Limb (tissue), 2 donors: ENCODE measurements around the gene PLAAT3.
A peak's percentile ranks its signal among the peaks of the same experiment; 100 is the strongest.
"Not testable (repeated sequence)": the region's sequence is repeated elsewhere in the genome, so short reads cannot be mapped to it uniquely, and the experiment has no call there.

Source experiments
- DNase-seq, 2 donors: peaks; one replicate each; pipeline ENCODE4 v3.0.0-alpha.2; 2016; ENCODE audit errors: extremely low spot score in 2 of 2

Gene PLAAT3

DNA sequence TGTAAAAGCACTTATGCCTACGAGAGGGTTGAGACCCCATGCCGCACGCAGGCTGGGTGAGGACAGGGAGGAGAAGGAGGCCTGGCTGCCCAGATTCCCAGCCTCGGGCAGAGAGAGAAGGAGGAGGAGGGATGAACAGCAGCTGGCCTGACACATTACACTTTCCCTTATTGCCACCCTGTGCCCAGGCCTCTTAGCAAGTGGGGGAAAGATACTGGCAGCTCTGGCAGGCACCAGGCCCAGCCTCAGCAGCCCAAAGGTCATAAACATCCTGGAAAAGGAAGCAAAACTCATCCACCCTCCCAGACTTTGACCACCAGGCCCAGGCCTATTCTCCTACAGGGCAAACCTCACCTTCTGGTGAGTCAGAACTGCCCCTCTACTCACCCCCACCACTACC, 4.7 kb downstream of the PLAAT3 start:
- DNase-seq, result no peak

DNA sequence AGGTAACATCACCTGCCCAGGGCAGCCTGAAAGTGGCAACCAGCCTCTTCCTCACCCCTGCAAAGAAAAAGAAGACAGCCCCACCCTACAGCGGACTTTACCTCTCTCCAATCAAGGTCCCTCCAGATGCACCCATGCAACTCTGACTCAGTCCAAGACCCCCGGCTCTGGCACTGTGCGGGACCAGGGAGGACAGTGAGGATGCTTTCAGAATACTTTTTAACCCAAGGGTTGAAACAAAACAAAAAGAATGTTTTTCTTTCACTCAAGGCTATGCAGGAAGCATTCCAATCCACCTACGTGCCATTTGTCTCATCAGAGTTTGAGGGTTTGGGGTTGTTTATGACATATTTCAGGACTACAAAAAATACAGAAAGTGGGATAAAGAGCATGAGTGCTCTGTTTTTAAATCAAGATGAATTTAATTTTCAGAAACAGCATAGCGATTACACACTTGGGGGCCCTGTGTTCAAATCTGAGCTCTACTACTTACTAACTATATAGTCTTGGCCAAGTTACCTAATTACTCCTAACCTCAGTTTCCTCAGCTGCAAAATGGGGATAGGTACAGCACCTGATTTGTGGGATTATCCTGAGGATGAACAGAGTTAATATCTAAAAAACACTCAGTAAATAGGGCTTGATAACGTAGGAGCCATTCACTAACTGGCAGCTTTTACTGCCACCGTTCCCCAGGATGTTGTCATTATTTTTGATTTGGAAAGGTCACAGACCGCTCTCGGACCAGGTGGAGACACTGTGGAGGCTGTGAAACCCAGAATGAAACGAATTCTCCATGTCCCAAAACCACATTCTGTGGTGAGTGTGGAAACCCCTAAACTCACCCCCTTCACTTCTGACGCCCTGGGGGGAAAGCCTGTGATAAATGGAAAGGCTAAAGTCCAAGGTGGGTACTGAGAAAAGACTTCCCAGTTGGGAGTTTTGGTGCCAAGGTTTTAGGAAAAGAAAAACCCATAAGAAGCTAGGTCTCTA, 5.6 kb downstream of the PLAAT3 start:
- DNase-seq, result no peak

DNA sequence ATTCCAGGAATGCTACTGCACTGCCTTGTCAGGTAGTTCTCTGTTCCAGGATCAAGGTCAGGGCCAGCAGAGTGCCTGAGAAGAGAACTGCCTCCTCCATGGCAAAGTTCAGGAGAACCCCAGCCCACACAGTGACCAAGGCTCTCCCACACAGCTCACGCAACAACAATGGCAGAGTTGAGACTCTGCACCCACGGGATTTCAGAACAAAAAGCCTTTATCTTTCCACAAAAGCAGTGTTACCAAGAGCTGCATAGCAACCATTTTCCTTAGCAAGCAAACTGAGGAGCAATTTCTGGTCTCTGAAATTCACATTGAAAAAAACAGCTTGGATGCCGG, 11.1 kb downstream of the PLAAT3 start:
- no peak for DNase-seq

DNA sequence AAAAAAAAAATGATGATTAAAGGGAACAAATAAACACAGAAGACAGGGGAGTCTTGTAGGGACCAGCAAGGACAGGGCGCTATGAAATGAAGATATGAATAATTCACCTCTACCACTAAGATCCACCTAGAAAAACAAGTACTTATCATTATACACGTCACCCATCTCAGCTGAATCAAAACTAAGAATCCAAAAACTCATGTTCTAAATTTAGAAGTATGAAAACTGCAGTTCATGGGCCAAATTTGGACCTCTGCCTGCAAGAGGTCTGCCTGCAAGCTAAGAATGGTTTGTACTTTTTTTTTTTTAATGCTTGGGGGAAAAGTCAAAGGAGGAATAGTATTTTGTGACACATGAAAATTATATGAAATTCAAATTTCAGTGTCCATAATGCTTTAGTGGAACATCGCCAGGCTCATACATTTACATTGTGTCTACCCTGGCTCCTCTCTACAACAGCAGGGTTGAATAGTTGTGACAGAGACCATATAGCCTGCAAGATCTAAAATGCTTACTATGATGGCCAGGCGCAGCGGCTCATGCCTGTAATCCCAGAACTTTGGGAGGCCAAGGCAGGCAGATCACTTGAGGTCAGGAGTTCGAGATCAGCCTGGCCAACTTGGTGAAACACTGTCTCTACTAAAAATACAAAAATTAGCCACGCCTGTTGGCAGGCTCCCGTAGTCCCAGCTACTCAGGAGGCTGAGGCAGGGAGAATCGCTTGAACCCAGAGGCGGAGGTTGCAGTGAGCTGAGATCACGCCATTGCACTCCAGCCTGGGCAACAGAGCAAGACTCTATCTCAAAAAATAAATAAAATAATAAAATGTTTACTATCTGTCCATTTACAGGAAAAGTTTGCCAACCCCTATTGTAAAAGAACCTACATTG, 11.7 kb downstream of the PLAAT3 start:
- not testable (repeated sequence) for DNase-seq

DNA sequence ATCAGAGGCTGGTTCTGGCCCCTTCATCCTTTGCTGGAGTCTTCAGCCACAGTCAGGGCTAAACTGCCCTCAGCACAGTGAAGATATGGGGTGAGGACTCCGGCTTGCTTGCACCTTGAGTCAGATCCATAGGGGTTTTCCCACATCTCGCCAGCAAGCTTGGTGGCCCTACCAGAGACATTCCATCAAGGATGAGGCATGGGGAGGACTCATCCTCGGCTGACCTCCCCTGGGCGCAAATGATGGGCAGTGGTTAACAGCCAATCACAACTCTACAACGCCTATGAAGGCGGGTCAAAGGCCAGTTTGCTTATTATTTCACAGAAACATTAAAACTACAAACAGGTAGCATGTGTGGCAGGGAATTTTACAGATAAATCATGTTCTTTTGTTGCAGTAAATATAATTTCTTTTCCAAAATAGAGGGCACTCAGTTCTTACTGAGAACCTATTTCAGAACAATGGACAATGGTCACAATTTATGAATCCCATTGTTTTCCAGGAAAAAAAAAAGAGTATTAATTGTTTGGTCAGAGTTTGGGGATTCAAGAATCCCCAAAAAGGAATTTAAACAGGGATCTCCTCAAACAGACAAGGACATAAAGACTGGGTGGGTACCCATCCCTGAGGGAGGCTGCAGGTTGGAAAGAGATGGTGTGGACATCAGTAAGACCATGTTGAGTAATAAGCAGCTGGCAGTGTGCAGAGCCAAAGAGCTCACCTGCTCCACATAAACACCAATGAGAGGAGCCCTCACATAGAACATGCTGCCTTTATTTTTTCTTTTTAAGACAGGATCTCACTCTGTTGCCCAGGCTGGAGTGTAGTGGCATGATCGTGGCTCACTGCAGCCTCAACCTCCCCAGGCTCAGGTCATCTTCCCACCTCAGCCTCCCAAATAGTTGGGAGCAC, 14.8 kb downstream of the PLAAT3 start:
- no peak for DNase-seq

DNA sequence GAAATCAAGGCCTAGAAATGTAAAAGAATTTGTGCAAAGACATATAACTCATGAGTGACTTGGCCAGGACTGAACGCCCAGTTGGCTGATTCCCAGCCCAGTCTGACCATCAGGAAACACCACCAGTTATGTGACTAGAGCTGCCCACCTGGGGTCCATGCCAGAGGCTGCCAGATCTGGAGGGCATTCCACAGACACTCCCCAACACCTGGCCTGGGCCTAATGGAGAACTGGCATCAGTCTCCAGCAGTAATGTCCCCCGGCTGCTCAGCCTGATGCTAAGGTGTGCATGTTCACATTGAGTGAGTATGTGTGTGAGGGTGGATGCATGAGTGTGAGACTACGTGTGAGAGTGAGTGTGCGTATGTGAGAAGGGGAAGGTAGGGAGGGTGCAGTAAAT, 15.7 kb downstream of the PLAAT3 start:
- DNase-seq, result no peak

DNA sequence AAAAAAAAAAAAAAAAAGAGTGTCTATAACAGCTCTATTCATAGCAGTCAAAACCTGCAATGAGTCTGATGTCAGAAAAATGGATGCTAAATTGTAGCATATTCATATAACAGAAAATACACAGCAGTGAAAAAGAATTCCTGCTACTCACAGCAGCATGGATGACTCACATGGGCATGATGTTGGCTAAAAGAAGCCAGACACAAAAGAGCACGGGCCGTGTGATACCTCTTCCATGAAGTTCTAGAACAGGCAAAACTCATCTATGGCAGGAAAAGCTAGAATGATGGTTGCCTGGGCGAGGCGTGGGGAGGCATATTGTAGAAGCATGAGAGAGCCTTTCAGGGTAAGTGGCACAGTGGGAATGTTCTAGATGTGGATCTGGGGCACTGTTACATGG, 18.9 kb downstream of the PLAAT3 start:
- DNase-seq, result no peak

DNA sequence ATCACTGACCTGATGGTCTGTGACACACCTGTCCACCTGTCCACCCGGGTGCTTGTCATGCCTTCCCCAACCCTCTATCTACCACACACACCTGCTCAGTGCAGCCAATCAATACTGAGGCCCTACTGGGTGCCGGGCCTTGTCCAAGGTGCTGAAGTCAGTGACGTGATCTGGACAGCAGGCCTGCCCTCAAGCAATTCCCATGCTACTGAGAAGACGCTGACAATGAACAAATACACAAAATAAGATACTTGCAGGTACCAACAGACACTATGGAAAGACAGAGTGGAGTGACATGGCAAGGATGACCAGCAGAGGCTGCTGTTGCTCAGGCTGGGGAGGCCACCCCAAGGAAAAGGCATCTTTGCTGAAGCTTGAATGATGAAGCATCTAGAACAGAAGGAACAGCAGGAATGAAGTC, 21.2 kb downstream of the PLAAT3 start:
- DNase-seq, result no peak

DNA sequence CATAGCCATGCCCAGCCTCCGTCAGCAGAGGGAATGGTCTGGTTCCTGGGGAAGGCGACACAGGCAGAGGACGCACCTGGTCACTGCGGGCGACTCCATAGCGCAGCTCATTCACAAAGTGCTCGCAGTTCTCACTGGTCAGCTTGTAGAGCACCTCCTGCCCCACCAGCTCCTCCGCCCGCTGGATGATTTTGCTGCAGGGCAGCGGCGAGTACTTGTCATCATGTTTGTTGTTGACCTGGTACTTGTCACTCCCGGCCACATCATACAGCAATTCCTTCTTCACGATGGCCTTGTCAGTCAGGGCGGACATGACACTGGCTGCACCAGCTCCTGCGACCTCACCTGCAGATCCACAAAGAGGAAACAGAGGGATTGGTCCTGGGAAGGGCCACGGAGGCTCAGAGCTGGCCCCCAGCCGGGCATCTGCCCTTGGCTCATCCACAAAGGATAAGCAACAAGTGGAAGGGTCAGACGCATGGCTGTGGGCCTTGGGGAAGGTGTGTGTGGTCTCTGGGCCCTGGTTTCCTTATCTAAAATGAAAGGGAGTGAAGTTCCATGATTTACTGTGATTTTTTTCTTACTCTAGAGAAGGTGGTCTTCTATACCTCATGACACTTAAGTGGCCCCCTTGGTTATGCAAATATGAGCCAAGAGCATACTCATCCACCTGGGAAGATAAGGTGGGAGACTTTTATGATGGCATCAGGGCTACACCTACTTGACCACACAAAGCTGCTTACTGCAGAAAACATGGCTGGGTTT, 24.0 kb downstream of the PLAAT3 start:
- DNase-seq, result no peak

DNA sequence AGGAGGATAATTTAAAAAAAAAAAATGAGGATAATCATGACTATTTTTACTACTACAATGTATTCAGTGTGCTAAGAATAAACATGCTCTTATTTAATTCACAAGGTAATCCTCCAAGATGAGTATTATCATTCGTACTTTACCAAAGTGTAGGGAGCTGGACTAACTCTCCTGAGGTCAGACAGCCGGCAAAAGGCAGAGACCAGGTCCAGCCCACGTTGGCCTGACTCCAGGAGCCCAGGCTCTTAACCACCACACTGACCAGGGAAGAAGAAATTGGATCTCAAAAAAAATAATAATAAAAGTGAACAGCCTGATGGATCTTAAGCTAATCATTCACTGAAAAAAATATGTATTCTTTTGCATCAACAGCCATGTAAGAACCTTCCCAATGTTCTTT, 25.2 kb downstream of the PLAAT3 start:
- DNase-seq, result no peak

DNA sequence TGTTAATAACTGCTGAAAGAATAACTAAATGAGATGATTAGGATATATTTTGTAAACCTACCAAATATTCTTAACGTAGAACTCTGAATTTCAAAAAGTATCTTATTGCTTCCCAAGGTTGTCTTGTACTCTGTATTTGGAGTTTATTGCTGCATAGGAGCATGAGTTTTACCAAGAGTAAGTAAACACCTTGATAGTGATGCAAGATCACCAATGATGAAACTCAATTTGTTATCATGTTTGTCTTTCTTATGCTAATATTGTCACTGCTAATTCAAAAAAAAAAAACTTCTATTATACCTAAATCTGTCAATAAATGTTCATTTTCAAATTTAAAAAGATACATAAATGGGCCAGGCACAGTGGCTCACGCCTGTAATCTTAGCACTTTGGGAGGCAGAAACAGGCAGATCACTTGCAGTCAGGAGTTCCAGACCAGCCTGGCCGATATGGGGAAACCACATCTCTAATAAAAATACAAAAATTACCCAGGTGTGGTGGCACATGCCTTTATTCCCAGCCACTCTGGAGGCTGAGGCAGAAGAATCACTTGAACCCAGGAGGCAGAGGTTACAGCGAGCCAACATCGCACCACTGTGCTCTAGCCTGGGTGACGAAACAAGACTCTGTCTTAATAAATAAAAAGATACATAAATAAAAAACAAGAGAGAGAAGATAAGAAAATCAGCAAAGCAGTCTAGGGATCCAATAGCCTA, 27.6 kb downstream of the PLAAT3 start:
- no peak for DNase-seq

DNA sequence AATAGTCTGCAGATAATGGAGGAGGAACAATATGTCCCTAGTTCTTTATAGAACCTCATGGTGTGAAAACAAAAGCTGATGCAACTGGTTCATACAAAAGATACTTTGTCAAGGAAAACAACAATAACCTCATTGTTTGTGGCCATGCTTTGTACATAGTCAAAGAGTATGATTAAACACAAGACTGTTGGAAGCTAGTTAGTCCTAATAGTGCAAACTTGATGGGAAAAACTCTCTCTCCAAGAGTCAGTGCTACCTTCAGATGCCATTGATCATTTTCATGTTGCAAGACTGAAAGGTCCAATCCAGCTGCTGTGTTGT, 30.9 kb downstream of the PLAAT3 start:
- DNase-seq, result no peak

DNA sequence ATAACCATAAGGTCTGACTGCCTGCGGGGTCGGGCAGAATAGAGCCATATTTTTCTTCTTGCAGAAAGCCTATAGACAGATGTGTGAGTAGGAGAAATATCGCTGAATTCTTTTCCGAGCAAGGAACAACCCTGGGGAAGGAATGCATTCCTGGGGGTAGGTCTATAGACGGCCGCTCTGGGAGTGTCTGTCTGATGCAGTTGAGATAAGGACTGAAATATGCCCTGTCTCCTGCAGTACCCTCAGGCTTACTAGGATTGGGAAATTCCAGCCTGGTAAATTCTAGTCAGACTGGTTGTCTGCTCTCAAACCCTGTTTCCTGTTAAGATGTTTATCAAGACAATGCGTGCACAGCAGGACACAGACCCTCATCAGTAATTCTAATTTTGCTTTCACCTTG, 33.0 kb downstream of the PLAAT3 start:
- not testable (repeated sequence) for DNase-seq

DNA sequence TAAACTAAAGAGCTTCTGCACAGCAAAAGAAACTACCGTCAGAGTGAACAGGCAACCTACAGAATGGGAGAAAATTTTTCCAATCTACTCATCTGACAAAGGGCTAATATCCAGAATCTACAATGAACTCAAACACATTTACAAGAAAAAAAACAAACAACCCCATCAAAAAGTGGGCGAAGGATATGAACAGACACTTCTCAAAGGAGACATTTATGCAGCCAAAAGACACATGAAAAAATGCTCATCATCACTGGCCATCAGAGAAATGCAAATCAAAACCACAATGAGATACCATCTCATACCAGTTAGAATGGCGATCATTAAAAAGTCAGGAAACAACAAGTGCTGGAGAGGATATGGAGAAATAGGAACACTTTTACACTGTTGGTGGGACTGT, 35.4 kb downstream of the PLAAT3 start:
- DNase-seq, result not testable (repeated sequence)

DNA sequence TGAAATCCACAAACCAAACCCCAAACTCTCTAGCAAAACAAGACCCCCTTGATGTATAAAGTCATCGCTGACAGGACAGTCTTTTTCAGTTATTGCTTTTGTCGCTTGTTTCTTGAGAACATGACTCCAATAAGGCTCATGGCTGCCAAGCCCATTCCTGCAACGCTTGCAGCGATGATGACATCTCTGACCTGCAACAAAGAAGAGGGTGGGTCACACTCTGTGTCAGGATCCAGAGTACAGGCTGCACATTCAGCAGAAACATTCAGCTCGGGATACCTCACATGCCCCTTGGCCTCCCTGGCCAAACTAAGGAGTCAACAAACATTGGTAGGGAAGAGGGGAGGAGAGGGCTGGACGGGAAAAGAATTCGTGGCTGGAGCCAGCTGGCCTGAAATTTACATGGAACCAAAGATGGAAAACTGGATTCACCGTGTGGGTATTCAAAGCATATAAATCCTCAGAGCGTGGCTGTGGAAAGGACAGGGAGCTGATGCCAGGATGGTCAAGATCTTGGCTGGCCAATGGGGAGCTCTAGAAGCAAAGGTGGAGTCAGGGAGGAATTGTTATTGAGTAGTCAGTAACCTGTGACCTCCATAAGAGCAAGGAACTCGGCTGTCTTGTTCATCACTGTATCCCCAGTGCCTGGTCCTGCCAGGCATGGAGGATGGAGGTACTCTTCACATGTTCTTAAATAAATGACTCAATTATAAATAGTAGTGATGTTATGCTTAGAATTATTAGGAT, 39.2 kb downstream of the PLAAT3 start:
- no peak for DNase-seq

DNA sequence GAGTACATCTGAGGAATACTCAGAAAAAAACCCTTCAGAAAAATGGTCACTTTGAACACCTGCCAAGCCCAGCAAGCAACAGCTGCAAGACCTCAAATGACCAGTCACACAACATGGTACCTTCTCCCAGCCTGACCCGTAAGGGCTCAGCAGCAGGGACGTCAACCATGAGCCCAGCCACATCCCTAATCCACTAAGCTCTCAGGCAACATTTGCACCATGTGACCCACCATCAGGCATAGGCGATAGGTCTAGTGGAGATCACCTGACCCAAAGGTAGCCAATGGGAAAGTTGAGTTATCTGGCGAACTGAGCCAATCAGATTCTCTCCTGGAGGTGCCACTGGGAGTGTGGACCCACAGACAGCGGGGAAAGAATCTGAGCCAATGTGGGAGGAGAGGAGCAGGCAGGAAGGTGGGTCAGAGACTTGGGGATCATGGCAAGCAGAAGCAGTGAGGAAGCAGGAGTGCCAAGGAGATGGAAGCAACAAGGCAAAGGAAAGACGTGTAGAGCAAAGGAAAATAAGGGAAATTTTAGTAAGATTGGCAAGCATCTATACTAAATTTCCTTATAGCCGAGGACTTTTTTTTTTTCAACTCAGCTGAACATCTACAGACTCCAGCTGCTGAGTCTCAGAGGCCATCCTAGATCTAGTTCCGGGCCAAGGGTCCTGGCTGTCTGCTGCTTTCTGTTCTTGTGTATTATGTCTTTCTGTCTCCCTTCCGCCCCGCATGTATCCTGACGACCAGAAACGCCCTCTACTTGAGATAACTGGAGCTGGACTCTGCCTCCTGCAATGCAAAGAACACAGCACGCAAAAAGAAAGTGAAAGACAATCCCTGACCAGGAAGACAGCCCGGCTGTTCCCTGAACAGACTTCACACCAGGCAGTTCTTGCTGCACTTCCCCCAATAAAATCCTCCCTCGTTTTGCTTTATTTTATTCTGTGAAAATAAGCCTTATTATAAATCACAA, 40.1 kb downstream of the PLAAT3 start:
- DNase-seq, result peak in 1 of 2 donors; percentile 56

DNA sequence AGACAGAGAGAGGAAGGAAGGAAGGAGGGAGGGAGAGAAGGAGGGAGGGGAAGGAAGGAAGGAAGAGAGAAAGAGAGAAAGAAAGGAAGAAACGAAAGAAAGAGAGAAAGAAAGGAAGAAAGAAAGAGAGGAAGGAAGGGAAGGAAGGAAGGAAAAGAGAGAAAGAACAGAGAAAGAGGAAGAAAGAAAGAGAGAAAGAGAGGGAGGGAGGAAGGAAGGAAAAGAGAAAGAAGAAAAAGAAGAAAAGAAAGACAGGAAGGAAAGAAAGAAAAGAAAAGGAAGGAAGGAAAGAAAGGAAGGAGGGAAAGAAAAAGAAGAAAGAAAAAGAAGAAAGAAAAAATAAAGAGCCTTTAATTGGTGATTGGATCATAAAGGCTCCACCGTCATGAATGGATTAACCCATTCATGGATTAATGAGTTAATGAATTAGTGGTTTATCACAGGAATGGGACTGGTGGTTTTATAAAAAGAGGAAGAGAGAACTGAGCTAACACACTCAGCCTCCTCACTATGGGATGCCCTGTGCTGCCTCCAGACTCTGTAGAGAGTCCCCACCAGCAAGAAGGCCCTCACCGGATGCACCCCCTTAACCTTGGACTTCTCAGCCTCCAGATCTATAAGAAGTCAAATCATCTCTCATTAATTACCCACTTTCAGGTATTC, 42.1 kb downstream of the PLAAT3 start:
- DNase-seq, result no peak

DNA sequence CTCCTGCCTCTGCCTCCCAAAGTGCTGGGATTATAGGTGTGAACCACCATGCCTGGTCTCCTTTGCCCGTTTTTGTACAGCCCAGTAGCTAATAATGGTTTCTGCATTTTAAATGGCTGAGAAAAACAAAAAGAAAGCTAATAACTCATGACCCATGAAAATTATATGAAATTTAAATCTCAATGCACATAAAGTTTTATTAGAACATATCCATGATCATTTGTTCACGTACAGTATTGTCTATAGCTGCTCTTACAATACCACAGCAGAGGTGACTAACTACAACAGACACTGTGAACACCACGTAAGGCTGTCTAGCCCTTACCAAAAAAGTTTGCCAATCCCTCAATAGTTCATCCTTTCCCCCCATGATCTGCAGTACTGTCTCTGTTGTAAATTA, 44.7 kb downstream of the PLAAT3 start:
- no peak for DNase-seq
